CD4-positive, alpha-beta T cell treated with Interleukin-15 for 4 hours (primary cell): ENCODE measurements around the gene INO80D.
"Not testable (repeated sequence)": the region's sequence is repeated elsewhere in the genome, so short reads cannot be mapped to it uniquely, and the experiment has no call there.

ENCODE experiments used
- DNase-seq: peaks from one replicate; pipeline ENCODE4 v3.0.0-alpha.2; 2020; ENCODE audit warnings: low spot score

INO80D gene

DNA sequence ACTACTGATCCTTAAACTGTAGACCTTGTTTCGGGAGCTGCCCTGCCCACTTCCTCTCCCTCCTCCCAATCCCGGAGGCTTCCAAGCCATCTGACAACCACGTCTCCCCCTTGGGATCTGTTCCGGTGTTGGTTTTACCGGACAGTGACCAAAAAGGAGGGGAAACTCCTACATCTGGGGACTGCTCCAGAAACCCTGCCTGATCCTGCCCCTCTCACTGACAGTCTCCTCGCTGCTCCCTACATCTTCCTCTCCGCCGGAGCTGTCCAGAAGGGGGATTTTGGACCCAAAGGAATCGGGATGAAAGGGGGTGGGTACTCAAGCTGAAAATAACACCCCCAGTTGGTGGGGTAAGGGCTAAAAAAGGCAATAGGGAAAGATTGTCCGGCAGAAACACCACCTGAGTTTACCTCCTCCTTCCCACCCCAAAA is 1.5 kb downstream of the INO80D start:
- DNase-seq: peak; percentile 14

DNA sequence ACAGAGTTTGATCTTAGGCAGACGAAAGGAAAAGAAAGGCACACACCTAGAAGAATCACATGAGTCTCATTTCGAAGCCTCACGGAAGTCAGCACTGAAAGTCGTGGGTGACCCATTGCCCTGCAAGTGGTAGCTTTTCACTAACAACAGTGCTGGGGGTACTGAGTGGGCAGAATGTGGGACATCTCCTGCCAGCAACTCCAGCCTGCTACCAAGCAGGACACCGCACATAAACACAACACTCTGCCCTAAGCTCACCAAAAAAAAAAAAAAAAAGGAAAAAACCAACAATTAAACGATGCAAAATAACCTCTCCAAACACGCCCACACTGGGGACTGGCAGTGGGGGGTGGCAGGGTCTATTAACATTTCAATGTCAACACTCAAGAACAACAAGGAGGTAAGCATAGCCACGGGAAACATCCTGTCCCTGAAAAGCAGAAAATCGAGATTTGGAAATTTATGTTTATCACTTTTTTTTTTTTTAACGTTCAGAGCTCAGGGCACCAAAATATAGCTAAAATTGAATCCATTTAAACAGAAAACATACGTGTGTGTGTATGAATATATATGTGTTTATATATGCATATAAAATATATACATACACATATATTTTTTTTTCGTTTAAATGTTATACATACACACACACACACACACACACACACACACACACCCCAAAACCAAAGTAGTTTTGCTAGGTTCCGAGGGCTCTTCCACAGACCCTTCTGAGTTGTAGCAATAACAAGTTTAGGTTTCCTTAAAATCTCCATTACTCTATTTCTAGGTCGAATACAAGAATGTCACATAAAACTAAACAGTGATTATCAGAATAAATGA is 2.2 kb downstream of the INO80D start:
- DNase-seq: peak; percentile 27

DNA sequence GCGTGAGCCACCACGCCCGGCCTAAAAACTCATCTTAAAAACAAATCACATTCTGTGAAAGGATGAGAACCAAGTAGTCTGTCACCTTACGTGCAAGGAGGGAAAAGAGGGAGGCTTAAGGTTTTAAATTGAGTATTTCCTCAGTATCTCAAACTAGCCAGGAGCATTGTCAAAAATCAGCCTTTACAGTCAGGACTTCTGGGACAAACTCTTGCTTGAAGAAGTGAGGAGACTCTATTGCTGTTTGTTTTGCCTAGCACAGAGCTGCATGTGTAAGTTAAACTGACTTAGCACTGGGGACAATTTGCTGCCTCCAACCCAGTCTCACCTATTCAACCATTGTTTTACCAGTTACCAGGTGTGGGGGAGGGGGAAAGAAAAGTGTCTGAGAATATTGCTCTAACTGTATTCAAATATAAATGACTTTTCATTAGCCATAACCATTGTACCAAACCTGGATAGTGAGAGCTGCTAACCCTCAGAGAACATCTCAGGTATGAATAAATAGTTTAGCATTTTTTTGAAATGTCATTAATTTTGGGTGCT is 3.6 kb downstream of the INO80D start:
- no peak for DNase-seq

DNA sequence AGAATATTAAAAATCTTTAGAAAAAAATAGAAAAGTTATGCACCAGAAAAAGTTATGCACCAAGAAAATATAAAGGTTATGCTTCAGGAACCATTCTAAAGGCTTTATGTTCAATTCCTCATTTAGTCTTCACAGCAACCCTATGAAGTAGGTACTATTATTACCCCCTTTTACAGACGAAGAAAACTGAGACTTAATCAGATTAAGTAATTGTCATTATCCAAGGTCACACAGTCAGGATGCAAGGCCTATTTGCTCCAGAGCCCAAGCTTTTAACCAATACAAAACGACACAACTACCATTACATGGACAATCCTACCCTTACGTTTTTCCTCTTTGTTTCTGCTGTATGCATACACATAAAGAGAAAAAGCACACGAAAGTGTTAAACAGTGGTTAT is 5.0 kb downstream of the INO80D start:
- DNase-seq: no peak

DNA sequence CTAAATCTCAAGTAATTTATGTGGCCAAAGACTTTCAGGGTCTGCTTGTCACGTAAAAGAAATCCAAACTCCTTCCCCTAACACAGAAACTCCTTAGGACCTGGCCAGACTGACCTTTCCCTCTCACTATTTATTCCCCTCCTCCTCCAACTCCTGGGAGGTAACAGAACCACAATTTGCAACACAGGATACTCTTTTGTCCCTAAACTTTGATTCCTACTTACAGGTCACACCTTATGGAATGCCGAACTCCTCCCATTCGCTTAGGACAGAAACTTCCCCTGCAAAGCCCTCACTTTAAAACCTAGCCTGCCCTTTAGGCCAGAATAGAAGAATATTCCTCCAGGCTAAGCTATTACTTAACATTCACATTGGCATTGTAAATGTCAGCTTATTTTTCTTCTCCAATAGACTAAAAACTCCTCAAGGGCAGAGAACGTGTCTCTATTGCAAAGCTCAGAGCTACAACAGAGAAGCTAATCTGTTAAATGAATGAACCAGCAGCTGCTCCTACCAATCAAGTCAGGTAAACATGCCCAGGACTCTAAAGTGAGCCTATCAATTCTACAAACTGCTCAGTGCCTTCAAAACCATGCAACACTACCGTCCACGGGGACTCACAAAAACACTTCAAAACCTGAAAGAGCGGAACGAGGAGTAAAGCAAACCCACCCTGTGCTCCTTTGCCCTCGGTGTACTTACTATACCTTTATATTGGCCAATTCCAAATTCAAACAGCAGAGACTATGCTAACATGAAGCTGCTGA is 6.1 kb downstream of the INO80D start:
- DNase-seq: no peak

DNA sequence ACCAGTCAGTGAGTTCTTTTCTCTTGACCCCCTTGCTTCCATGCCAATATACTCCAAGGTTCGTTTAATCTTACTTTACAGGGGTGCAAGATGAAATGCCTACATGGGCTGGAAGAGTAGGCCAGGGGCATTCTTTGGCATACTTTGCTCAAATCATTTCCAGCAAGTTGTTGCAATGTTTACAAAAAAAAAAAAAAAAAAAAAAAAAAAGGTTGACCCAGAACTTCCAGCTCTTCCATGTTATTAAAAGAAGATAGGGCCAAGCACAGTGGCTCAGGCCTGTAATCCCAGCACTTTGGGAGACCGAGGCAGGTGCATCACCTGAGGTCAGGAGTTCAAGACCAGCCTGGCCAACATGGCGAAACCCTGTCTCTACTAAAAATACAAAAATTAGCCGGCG is 8.1 kb downstream of the INO80D start:
- DNase-seq: not testable (repeated sequence)

DNA sequence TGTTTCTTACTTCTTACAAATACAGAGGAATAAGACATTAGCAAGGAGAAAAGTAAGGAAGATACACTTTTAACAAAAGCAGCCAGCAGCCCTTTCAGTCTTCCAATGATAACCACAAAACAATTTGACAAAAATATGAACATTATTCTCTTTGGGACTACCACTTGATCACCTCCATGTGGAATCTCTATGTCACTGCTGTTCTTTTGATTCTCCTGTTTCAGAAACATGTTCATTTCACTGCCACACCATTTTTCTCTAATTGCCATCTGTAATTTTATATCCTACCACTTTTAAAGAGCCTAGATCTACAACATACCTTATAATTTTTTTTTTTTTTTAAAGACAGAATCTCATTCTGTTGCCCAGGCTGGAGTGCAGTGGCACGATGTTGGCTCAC is 10.9 kb downstream of the INO80D start:
- DNase-seq: no peak

DNA sequence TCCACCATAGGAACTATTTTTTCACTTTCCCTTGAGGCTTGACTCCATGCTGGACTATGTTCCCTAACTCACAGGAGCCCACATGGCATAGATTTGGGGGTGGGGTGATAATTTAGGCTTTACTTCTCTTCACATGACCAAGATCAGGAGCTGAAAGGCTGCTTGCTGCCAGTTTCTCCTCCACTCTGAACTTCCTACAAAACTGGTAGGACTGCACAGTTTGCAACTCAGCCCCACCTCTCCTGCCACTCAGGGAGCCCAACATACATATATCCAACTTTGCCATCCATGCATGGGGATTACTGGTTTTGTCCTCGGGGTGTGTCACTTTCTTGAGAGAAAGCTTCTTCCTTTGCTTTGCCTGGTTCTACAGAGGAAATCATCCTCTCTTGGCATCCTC is 14.2 kb downstream of the INO80D start:
- DNase-seq: no peak

DNA sequence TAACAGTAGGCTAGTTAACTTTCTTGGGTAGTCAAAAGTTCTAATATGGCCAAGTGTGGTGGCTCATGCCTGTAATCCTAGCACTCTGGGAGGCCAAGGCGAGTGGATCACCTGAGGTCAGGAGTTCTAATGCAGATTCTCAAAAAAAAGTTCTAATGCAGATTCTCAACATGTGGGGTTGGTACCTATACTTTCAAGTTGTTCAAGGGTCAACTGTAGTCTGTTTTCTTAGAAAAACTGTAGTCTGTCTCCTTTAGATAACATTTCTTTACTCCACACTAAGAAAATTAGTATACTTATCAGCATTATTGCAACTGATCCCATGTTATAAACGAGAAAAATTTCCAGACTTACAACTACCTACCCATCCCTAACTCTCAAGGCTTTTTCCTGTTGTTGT is 16.6 kb downstream of the INO80D start:
- DNase-seq: no peak

DNA sequence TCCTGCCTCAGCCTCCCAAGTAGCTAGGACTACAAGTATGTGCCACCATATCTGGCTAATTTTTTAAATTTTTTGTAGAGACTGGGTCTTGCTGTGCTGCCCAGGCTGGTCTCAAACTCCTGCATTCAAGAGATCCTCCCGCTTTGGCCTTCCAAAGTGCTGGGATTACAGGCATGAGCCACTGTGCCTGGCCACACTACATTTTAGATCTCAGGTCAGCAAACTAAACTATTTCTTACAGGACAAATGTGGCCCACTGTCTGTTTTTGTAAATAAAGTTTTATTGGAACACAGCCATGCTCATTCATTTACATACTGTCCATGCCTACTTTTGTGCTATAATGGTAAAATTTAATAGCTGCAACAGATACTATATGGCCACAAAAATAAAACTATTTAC is 17.8 kb downstream of the INO80D start:
- no peak for DNase-seq

DNA sequence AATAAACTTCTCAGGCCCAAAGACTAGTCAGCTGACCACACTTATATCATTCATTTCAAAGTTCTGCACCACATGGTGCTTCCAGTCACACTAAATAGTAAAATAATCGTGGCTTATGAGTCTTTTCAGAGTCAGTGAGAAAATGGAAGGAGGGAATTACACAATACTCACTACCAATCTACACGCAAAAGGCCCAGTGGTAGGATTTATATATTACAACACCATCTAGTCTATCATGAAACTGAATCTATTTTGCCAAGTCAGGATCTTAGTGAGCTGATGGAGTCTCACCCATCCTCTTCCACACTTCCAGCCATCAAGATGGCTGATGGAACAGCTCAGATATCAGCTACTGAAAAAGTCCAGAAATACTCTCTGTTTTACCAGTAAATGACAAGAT is 21.9 kb downstream of the INO80D start:
- no peak for DNase-seq

DNA sequence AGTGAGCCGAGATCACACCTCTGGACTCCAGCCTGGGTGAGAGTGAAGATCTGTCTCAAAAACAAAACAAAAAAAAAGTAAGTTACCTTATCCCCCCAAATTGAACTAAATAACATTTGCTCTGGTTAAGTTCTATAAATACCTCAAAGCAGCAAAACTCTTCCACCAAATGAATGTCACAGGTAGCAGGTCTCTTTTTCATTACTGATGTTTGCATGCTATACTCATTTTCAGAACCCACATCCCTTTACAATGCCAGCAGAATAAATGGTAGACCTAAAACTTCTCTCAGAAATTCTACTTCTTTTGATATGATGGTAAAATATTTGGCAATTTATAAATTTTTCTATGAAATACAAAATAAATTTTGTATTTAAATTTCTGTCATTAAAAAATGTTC is 22.3 kb downstream of the INO80D start:
- DNase-seq: no peak

DNA sequence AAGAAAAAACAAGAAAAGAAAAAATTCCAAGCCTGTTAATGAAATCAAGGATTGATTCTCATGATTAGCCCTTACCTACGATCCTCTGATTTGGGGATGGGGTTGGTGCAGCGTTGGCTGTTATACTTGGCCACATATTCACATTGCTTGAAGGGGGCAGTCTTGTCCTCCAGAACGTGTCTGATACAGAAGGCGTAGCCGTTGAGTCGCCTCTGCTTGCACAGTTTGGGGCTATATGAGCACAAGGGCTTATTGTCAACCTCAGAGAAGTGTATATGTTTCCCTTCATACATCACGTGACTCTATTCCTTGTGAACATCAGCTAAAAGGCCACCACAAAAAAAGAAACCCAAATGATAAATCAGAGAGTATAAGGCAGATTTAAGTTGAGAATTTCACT is 23.2 kb downstream of the INO80D start:
- no peak for DNase-seq

DNA sequence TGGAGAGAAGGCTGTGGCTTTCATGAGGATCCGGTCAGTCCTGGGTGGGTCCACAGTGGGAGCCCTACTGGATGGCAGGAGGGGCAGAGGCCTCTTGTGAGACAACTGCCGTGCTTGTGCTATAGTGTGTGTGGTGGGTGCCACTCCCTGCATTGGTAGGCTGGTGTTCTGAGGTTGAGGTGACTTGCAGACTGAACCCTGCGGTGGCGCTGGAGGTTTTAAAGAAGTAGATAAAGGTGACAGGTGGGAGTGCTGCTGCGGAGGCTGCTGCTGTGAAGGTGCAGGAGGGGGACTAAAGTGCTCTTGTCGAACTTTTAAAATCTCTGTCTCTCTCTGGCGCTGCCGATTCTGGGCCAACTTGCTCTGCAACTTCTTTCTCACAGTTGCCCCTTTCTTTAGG is 29.7 kb downstream of the INO80D start:
- DNase-seq: no peak

DNA sequence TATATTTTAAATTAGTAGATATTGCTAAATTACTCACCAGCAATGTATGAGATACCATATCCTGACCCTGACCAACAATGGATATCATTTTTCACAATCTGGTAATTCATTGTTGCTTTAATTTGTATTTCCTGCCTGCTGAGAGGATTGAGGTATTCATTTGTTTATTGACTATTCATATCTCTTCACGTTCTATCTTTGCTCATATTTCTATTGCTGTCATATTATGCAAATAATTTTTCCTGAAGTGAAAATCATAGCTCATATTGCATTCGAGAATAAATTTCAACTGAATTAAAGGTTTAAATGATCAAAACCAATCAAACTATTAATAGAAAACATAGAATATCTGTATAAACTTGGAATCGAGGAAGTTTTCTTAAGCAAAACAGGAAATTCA is 31.0 kb downstream of the INO80D start:
- DNase-seq: no peak

DNA sequence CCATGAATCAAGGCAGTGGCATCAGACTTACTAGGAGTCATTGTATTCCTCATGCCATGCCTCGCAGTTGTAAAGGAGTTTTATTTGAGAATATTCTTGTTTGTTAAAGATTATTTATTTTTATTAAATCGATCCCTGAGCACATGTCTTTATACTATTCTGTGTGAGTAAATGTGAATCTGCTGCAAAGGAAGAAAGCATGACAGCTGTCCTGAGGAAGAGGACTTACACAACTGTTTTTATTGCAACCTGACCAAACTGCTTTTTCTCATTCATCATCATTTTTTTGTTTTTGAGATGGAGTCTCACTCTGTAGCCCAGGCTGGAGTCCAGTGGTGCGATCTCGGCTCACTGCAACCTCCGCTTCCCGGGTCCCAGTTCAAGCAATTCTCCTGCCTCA is 34.1 kb downstream of the INO80D start:
- no peak for DNase-seq

DNA sequence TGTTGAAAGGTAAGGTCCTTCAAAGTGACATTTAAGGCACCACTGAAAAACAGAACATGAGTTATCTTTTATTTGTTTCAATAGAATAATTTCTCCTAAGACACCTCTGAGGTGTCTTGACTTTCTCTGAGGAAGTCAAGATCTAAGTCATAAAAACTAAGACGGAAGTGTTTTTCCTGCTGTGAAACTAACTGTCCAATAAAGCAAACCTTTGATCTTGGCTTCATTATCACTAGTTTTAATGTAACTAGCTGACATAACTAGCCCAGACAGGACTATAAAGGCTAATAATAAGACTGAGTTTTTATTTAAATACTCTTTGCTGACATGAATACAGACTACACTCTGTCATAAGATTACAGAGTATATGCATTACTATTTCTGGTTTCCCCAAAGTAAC is 36.6 kb downstream of the INO80D start:
- DNase-seq: no peak

DNA sequence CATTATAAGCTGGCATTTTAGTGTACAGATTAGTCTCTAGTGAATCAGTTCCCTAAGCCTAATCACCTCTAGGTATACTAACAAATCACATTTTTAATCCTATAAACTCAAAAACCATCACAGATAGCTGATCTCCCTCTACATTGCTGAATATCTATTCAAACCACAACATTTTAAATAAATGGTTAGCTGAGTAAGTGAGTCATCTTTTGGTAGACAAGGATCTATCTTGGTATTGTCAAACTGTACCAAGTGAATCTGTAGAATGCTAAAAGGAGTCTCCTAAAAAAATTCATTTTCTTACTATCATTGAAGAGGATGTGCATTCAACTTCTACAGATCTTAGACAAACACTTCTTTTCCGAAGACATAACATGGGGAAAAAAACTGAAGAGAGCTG is 40.7 kb downstream of the INO80D start:
- no peak for DNase-seq

DNA sequence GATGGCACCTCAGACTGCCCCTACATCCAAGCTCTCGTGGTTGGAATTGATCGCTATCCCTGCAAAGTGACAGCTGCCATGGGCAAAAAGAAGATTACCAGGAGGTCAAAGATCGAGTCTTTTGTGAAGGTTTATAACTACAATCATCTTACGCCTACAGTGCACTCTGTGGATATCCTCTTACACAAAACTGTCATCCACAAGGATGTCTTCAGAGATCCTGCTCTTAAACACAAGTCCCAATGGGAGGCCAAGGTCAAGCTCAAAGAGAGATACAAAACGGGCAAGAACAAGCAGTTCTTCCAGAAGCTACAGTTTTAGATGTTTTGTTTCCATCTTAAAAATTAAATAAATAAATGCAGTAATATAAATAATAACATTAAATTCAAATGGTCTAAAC is 45.4 kb downstream of the INO80D start:
- no peak for DNase-seq

DNA sequence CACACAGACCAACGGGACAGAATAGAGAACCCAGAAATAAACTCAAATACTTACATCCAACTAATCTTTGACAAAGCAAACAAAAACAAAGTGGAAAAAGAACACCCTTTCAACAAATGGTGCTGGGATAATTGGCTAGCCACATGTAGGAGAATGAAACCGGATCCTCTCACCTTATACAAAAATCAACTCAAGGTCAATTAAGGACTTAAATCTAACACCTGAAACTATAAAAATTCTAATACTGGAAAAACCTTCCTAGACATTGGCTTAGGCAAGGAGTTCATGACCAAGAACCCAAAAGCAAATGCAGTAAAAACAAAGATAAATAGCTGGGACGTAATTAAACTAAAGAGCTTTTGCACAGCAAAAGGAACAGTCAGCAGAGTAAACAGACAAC is 50.6 kb downstream of the INO80D start:
- DNase-seq: not testable (repeated sequence)

DNA sequence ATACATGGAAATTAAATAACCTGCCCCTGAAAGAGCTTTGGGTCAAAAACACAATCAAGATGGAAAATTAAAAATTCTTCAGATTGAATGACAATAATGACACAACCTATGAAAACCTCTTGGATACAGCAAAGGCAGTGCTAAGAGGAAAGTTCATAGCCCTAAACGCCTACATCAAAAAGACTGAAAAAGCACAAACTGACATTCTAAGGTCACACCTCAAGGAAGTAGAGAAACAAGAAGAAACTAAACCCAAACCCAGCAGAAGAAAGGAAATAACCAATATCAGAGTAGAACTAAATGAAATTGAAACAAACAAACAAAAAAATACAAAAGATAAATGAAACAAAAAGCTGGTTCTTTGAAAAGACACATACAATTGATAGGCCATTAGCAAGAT is 52.5 kb downstream of the INO80D start:
- DNase-seq: not testable (repeated sequence)

DNA sequence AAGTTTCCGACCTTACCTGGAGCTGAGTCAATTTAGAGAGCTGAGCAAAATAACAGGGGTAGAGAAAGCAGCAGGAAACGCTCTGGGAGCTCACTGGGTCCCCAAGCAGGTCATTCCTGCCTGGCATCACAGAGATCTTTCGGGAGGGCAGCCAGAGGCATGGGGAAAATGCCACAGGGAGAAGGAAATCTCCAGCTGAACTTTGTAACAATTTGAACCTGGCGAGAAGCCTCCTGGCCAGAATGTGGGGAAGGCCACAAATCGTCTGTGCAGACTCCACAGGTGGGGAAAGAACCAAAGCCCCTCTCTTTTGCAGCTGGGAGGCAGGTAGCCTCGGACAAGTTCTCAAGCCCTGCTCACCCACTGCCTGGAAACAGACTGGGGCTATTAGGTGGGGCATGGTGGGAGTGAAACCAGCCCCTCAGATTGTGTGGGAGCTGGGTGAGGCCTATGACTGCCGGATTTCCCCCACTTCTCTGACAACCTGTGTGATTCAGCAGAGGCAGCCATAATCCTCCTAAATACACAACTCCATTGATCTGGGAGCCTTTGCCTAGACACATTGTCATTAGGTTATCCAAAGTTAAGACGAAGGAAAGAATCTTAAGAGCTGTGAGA is 53.9 kb downstream of the INO80D start:
- no peak for DNase-seq
